Activated CD4-positive, alpha-beta T cell treated with anti-CD3 and anti-CD28 coated beads for 48 hours (primary cell): Measurements from ENCODE around the gene PHEX.
"Not testable (repeated sequence)": the region's sequence is repeated elsewhere in the genome, so short reads cannot be mapped to it uniquely, and the experiment has no call there.

Experiments used
- DNase-seq: peaks from one replicate; pipeline ENCODE4 v3.0.0-alpha.2; 2020

The PHEX gene

DNA sequence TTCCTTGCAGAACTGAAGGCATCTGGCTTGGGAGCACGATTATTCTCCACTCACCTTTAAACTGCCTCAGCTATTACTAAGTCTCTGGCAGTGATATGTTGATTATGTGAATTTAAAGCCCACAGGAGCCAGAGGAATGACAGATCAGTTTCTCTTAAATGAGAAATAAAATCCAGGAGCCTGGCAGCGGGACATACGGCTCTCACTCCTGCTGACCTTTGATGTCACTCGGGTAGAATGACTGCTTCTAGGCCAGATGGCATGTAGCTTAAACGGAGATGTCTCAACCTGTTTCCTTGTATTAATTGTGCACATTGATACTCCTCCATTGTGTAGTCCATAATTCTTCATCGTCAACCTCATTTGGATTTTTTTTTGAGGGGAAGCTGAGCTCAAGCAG, 236.6 kb downstream of the PHEX start:
- no peak for DNase-seq

DNA sequence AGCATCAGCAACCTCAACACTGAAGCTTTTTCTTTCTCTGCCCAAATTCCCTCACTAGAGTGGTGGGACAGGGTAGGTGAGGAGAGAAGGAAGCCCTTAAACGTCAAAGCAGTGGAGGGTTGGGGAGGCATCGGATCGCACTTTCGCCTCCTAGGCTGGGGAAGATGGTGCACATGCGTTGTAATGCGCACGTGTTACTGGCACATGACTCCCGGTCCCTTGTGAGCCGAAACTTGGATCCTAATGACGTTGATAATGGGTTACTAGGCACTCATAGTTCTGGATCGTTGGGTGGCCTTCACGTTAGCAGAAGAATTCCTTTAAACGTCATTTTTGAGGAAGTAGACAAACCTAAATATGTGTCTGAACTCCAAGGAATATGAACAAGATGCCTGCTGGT, 240.5 kb downstream of the PHEX start, which contains the start of gene CBLL2:
Gene CBLL2 (plus strand): TSS at position 301 of the 400 bp plus-strand sequence. CDS start 79 bp downstream, at position 380.
- no peak for DNase-seq

DNA sequence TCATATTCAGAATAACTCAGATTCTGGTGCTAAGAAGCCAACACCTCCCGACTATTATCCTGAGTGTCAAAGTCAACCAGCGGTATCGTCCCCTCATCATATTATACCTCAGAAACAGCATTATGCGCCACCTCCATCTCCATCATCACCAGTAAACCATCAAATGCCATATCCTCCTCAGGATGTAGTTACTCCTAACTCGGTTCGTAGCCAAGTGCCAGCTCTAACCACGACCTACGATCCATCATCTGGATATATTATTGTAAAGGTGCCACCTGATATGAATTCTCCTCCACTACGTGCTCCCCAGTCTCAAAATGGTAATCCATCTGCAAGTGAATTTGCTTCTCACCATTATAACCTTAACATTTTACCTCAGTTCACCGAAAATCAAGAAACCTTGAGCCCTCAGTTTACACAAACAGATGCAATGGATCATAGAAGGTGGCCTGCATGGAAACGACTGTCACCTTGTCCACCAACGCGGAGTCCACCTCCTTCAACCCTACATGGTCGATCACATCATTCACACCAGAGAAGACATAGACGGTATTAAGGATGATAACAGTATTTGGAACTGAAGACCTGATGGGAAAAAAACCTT, 241.7 kb downstream of the PHEX start:
- DNase-seq: no peak

DNA sequence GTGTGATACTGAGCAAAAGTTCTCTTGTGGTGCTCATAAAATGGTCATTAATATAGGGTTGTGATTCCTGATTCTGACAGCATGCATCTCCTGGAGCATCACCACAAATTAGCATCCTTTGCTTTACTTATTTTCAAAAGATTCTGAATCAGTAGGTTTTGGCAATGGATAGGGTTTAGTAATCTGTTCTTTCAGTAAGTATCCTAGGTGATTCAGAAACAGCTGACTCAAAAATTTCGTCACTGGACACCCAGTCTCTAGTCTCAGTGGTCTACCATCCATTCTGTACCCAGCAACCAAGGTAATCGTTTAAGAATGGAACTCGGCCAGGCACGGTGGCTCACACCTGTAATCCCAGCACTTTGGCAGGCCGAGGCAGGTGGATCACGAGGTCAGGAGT, 244.7 kb downstream of the PHEX start:
- no peak for DNase-seq

DNA sequence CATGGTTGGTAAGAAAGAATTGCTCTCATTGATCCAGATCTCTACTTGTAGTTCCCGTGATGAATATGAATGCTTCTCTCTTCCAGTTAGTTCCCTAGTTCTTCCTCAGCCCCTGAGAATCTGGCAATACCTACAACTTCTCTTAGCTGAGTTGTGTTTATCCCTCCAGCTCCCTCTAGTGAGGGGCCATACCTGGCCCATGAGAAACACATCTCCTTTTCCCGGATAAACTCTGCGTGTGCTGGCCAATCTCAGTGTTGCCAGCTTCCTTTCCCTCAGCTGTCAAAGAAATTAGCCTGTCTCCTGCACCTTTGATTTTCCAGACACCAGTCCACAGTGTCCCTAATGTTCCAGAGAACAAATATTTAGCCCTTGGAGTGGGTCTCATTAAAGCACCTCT, 246.2 kb downstream of the PHEX start:
- no peak for DNase-seq

DNA sequence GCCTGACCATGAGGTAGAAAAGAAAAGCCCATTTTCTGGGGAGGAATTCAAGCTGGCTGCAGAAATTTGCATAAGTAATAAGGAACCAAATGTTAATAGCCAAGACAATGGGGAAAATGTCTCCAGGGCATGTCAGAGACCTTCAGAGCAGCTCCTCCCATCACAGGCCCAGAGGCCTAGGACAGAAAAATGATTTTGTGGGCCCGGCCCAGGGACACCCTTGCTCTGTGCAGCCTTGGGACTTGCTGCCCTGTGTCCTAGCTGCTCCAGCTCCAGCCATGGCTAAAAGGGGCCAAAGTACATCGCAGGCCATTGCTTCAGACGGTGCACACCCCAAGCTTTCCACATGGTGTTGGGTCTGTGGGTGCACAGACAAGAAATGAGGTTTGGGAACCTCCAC, 257.1 kb downstream of the PHEX start:
- DNase-seq: not testable (repeated sequence)

DNA sequence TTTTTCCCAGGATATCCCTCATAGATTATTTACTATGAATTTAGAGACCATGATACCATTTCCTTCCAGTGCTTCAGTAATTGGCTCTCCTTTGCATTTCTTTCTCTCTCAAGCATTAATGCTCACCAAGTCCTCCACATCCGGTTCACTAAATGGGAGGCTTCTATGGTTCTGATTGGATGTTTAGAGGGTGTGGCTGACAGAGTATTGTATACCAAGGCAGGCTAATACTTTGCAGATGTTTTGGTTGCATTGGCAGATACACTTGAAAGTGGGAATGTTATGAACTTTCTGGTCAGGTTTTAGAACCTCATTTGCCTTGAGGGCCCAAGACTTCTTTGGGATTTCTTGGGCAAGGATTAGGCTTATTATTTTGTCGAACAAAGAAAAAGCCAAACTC, 264.7 kb downstream of the PHEX start:
- DNase-seq: no peak

DNA sequence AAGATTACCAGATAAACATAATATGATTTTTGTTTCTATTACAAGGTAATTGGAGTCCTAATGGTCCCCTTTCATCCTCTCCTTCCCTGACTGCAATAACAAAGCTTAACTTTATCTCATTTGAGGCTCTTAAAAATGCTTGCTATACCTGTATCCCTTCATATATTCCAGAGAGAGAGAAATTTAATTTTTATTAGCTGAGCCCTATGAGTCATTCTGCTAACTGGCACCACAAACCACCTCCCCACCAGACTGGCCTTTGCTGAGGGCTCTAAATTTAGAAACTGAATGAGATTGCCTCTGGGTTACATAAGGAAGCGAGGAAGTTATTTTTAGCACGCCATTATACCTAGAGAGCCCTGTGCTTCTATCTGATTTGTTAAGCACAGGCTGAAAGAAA, 268.0 kb downstream of the PHEX start:
- no peak for DNase-seq
